HG03469 (cell line): ENCODE results near the gene NAALAD2.
"Not testable (repeated sequence)": the region's sequence is repeated elsewhere in the genome, so short reads cannot be mapped to it uniquely, and the experiment has no call there.

Experiments used
- ATAC-seq: cut with Tn5 transposase; IDR thresholded peaks from one replicate; pipeline ENCODE4 v1.9.1; 2021; ENCODE audit warnings: mild to moderate bottlenecking, moderate library complexity, moderate number of reproducible peaks; ENCODE audit not compliant: unreplicated experiment

Gene NAALAD2

DNA sequence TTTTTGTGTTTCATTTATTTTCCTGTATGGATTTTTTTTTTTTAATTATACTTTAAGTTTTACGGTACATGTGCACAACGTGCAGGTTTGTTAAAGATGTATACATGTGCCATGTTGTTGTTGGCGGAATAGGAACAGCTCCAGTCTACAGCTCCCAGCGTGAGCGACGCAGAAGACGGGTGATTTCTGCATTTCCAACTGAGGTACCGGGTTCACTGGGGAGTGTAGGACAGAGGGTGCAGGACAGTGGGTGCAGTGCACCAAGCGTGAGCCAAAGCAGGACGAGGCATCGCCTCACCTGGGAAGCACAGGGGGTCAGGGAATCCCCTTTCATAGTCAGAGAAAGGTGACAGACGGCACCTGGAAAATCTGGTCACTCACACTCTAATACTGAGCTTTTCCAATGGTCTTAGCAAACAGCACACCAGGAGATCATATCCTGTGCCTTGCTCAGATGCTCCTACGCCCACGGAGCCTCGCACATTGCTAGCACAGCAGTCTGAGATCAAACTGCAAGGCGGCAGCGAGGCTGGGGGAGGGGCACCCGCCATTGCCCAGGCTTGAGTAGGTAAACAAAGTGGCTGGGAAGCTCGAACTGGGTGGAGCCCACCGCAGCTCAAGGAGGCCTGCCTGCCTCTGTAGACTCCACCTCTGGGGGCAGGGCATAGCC lies 105.6 kb downstream of the NAALAD2 start:
- not testable (repeated sequence) for ATAC-seq

GRCh38 chr11:90241414-90241813 lies 107.0 kb downstream of the NAALAD2 start:
- no peak for ATAC-seq
